K562 (cell line): ENCODE measurements around the gene AGFG2. TPM values are rescaled to one million over a fixed set of nuclear protein-coding genes. Genes with fewer than 3 reads are reported as not detected.
A peak's percentile ranks its signal among the peaks of the same experiment; 100 is the strongest.

Experiments
- ADNP ChIP-seq: fragments of 200-800 bp; sonication (Bioruptor generic); IDR thresholded peaks from 2 replicates; pipeline ENCODE4 v1.6.1; 2016; ENCODE audit warnings: missing genetic modification characterization, missing compliant biosample characterization
- BMI1 ChIP-seq: fragments of 150-350 bp; IDR thresholded peaks from 2 replicates; pipeline ENCODE4 v1.6.1; 2014; ENCODE audit warnings: low read length
- CBFA2T3 ChIP-seq: fragments of 450-650 bp; IDR thresholded peaks from 2 replicates; pipeline ENCODE4 v1.6.1; 2017
- CEBPG ChIP-seq, 3 experiments: fragments of 200-800 bp in 1 of 3; sonication (Bioruptor generic) in 1 of 3; sonication (generic) in 1 of 3; formaldehyde crosslinking in 1 of 3; IDR thresholded peaks in 2 of 3; conservative IDR thresholded peaks in 1 of 3; 2 replicates each; pipeline versions ENCODE4 v1.6.1 to v1.8.0; 2016 to 2022; ENCODE audit warnings: missing compliant biosample characterization in 2 of 3, missing genetic modification characterization in 2 of 3, mild to moderate bottlenecking in 1 of 3, missing genetic modification reagents in 1 of 3
- CEBPZ ChIP-seq: fragments of 150-350 bp; IDR thresholded peaks from 2 replicates; pipeline ENCODE4 v1.6.1; 2014; ENCODE audit warnings: low read depth, mild to moderate bottlenecking, low read length, borderline replicate concordance
- CREB1 ChIP-seq, 2 experiments: sonication (generic) in 1 of 2; formaldehyde crosslinking in 1 of 2; IDR thresholded peaks; 2 replicates each; pipeline versions ENCODE4 v1.6.1 to v1.8.0; 2012 to 2022; ENCODE audit warnings: inconsistent platforms in 1 of 2, mild to moderate bottlenecking in 1 of 2, missing genetic modification reagents in 1 of 2, moderate library complexity in 1 of 2
- CREB5 ChIP-seq: fragments of 250-450 bp; sonication (Bioruptor Pico); IDR thresholded peaks from 2 replicates; pipeline ENCODE4 v1.5.0; 2020; ENCODE audit warnings: mild to moderate bottlenecking
- E2F3 ChIP-seq: fragments of 250-450 bp; sonication (Bioruptor Pico); IDR thresholded peaks from 2 replicates; pipeline ENCODE4 v1.4.0; 2020; ENCODE audit warnings: mild to moderate bottlenecking
- GABPB1 ChIP-seq: sonication (generic); formaldehyde crosslinking; IDR thresholded peaks from 2 replicates; pipeline ENCODE4 v1.8.0; 2022; ENCODE audit warnings: mild to moderate bottlenecking, missing genetic modification reagents
- GTF2F1 ChIP-seq: IDR thresholded peaks from 2 replicates; pipeline ENCODE4 v1.6.1; 2011; ENCODE audit warnings: low read depth, low read length, improper control_type of control experiment
- JUND ChIP-seq, 2 experiments: IDR thresholded peaks; 2 replicates in 1 of 2; 3 replicates in 1 of 2; pipeline ENCODE4 v1.6.1; 2011; ENCODE audit warnings: borderline replicate concordance in 2 of 2, low read depth in 2 of 2, low read length in 2 of 2, improper control_type of control experiment in 1 of 2, missing biosample characterization in 1 of 2, missing genetic modification characterization in 1 of 2, missing genetic modification reagents in 1 of 2
- KDM4B ChIP-seq, 2 experiments: fragments of 450-650 bp in 1 of 2; sonication (generic) in 1 of 2; IDR thresholded peaks; 2 replicates each; pipeline ENCODE4 v1.6.1; 2016 to 2017; ENCODE audit warnings: borderline replicate concordance in 2 of 2, antibody characterized with exemption in 1 of 2, low read depth in 1 of 2, mild to moderate bottlenecking in 1 of 2
- KLF6 ChIP-seq: fragments of 250-450 bp; sonication (Bioruptor Pico); IDR thresholded peaks from 2 replicates; pipeline ENCODE4 v1.4.0; 2020; ENCODE audit warnings: mild to moderate bottlenecking, moderate library complexity, borderline replicate concordance
- MEIS2 ChIP-seq: fragments of 450-650 bp; IDR thresholded peaks from 2 replicates; pipeline ENCODE4 v1.6.1; 2014; ENCODE audit warnings: mild to moderate bottlenecking; ENCODE audit not compliant: partially characterized antibody
- NELFE ChIP-seq: IDR thresholded peaks from 2 replicates; pipeline ENCODE4 v1.6.1; 2011; ENCODE audit warnings: mild to moderate bottlenecking; ENCODE audit not compliant: insufficient read depth, insufficient read length
- NFE2 ChIP-seq: IDR thresholded peaks from 2 replicates; pipeline ENCODE4 v1.6.1; 2014; ENCODE audit warnings: antibody characterized with exemption, low read depth
- NFIX ChIP-seq: fragments of 250-450 bp; sonication (Bioruptor Pico); IDR thresholded peaks from 2 replicates; pipeline ENCODE4 v1.4.0; 2020; ENCODE audit warnings: low read depth, mild to moderate bottlenecking, moderate library complexity
- TFE3 ChIP-seq: fragments of 450-650 bp; formaldehyde crosslinking; IDR thresholded peaks from 2 replicates; pipeline ENCODE4 v1.4.0; 2020; ENCODE audit warnings: mild to moderate bottlenecking, mixed read lengths
- TRIM28 ChIP-seq: fragments of 450-650 bp; IDR thresholded peaks from 2 replicates; pipeline ENCODE4 v1.6.1; 2017
- XRCC4 ChIP-seq: IDR thresholded peaks from one replicate; pipeline ENCODE4 v1.6.1; 2011; ENCODE audit not compliant: insufficient read depth, insufficient read length; ENCODE audit errors: extremely low read depth
- YBX1 ChIP-seq: fragments of 450-650 bp; IDR thresholded peaks from 2 replicates; pipeline ENCODE4 v1.7.1; 2016; ENCODE audit warnings: mild to moderate bottlenecking
- polyA plus RNA-seq, 8 experiments: library from polyadenylated mRNA; depleted of rRNA in 4 of 8; stranded (reverse) in 5 of 8; unstranded in 3 of 8; fragments of >200 nt; fragmentation: Nextera tagmentation in 2 of 8; fragmentation: Illumina TruSeq in 1 of 8; extraction: Ambion mirVana in 2 of 8; extraction: Trizol in 1 of 8; gene quantifications; 2 replicates each; pipeline versions ENCODE4 v1.2.1 to v1.2.3, GENCODE V29; 2011 to 2014; ENCODE audit warnings: inconsistent platforms in 1 of 8, missing spikeins in 1 of 8
- total RNA-seq, 7 experiments: library from RNA; depleted of rRNA in 6 of 7; stranded (reverse); fragments of >200 nt in 6 of 7; fragmentation: Illumina TruSeq in 2 of 7; extraction: Trizol in 2 of 7; gene quantifications; 2 replicates each; pipeline versions ENCODE4 v1.2.1 to v1.2.3, GENCODE V29; 2011 to 2021; ENCODE audit warnings: low replicate concordance in 1 of 7

Gene AGFG2
- total and polyA plus RNA-seq, 9 of the 15 experiments (the other 6 are each of a cell fraction or from before 2014, with no cell fraction given): 0.31 to 23.1 (median 6.5) TPM

GRCh38 chr7:100584683-100585510, 45.9 kb downstream of the AGFG2 start (continued):
- no peak for TF ChIP-seq CEBPG (CRISPR knock-in tag; IDR thresholded peaks at IDR 0.05)
- TF ChIP-seq CEBPG (tag; conservative IDR thresholded peaks at IDR 0.05 in 1 of 2, IDR thresholded peaks at IDR 0.05 in 1 of 2): no peak
- TF ChIP-seq KDM4B (IDR thresholded peaks at IDR 0.05; ENCODE audit: borderline replicate concordance in 2 of 2, low read depth in 1 of 2): no peak
- no peak for TF ChIP-seq TFE3 (CRISPR knock-in tag)
- TF ChIP-seq KLF6: no peak
- TF ChIP-seq CREB1 (IDR thresholded peaks at IDR 0.05): peak; percentile 69; the same call in 1 of the 2 replicates
- TF ChIP-seq CREB1 (CRISPR knock-in tag; IDR thresholded peaks at IDR 0.05): peak; percentile 62; the same call in 1 of the 2 replicates
- 0 out of 2 replicates have a peak, but pooled peaks have one; percentile 16 for TF ChIP-seq CBFA2T3
- no peak for TF ChIP-seq CEBPZ
- TF ChIP-seq TRIM28: no peak
- TF ChIP-seq JUND (IDR thresholded peaks at IDR 0.05; ENCODE audit: borderline replicate concordance, low read depth, low read length): no peak
- TF ChIP-seq JUND (tag; IDR thresholded peaks at IDR 0.05; ENCODE audit: borderline replicate concordance, low read depth, low read length): no peak; the same call in 2 of the 3 replicates
- TF ChIP-seq GABPB1 (CRISPR knock-in tag): no peak
- no peak for TF ChIP-seq E2F3 (CRISPR knock-in tag)
- TF ChIP-seq CREB5 (CRISPR knock-in tag): no peak
- no peak for TF ChIP-seq ADNP
- no peak for TF ChIP-seq XRCC4
- no peak for TF ChIP-seq NELFE
- no peak for TF ChIP-seq GTF2F1
- TF ChIP-seq NFIX: no peak
- TF ChIP-seq BMI1: no peak
- no peak for TF ChIP-seq YBX1
- no peak for TF ChIP-seq MEIS2
- no peak for TF ChIP-seq NFE2
